Thyroid gland (tissue), 4 donors: Measurements from ENCODE around the gene ATP5MG. TPM values are rescaled to one million over a fixed set of nuclear protein-coding genes. Genes with fewer than 3 reads are reported as not detected.
A peak's percentile ranks its signal among the peaks of the same experiment; 100 is the strongest.

ENCODE experiments used
- DNase-seq, 2 donors: peaks; one replicate each; pipeline ENCODE4 v3.0.0-alpha.2; 2019
- H3K27ac ChIP-seq, 3 donors: fragments of 200-600 bp; sonication (generic); 1 replicate in 2 of 3; 2 replicates in 1 of 3; pipeline ENCODE4 v1.5.1; 2016 to 2019; ENCODE audit warnings: mild to moderate bottlenecking in 1 of 3, moderate library complexity in 1 of 3
- H3K27me3 ChIP-seq: fragments of 200-600 bp; sonication (generic); one replicate; pipeline ENCODE4 v1.5.1; 2019
- H3K36me3 ChIP-seq, 2 donors: fragments of 200-600 bp; sonication (generic); one replicate each; pipeline ENCODE4 v1.5.1; 2016 to 2019
- H3K4me1 ChIP-seq, 2 donors: fragments of 200-600 bp; sonication (generic); one replicate each; pipeline ENCODE4 v1.5.1; 2017 to 2019
- H3K4me3 ChIP-seq, 3 donors: fragments of 200-600 bp; sonication (generic); replicated peaks in 1 of 3; 1 replicate in 2 of 3; 2 replicates in 1 of 3; pipeline ENCODE4 v1.5.1; 2016; ENCODE audit warnings: mild to moderate bottlenecking in 1 of 3
- H3K9me3 ChIP-seq: fragments of 200-600 bp; sonication (generic); one replicate; pipeline ENCODE4 v1.5.1; 2017
- POLR2A ChIP-seq, 2 donors: fragments of 450-650 bp; IDR thresholded peaks; one replicate each; pipeline ENCODE4 v1.6.1; 2017; ENCODE audit warnings: antibody characterized with exemption in 2 of 2, mild to moderate bottlenecking in 2 of 2, moderate library complexity in 1 of 2
- WGBS, 2 donors: methylation state at CpG; one replicate each; pipeline ENCODE4 v1.1.5; 2017; 5-methylcytosine and 5-hydroxymethylcytosine counted together
- intact Hi-C: fragments of 100-400 bp; cut with DNase I; formaldehyde crosslinking; loops from one replicate; pipeline ENCODE4 v1.15.1; 2023
- total RNA-seq, 4 donors: library from RNA; depleted of rRNA; stranded (reverse); fragments of >200 nt; gene quantifications; one replicate each; pipeline ENCODE4 v1.2.3, GENCODE V29; 2016
- TF ChIP-seq, protein P1 (sequence below), 6 experiments: fragments of 200-600 bp in 3 of 6; fragments of 450-650 bp in 3 of 6; sonication (generic) in 3 of 6; IDR thresholded peaks; one replicate each; pipeline ENCODE4 v1.5.1; 2016 to 2019; ENCODE audit warnings: antibody characterized with exemption in 6 of 6, mild to moderate bottlenecking in 2 of 6, inconsistent platforms in 1 of 6, moderate library complexity in 1 of 6

The ATP5MG gene, protein sequence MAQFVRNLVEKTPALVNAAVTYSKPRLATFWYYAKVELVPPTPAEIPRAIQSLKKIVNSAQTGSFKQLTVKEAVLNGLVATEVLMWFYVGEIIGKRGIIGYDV
- total RNA-seq = 100 to 1,000 TPM in 2 of 4 donors, 10 to 100 TPM in 2; 63.9 to 716 (median 170) TPM

DNA sequence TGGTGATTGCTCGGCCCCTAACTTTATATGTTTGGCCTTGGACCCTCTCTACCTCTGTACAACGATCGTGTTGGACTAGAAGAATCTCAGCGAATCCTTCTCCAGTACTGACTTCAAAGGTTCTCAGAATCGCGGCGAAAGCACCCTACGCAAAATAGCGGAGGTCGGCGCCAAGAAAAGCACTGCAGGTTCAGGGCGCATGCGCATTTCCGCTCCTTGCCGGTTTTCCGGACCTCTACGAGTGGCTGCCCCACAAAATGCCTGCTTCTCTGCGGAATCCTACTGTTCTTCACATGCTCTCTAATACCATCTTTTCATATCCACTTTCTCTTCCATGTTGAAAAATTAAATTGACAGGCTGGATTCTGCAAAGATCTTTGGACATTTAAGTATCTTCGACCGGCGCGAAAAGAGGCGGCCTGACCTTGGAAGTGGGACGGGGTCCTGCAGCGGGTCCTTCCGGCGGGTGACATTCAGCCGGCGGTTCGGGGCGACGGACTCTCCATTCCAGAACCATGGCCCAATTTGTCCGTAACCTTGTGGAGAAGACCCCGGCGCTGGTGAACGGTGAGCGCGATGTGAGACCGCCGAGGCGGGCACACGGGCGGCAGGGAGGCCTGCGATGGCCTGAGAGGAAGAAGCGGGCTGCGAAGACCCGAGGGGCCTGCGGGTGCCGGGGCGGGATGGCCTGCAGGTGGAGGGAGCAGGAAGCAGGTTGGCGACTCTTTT, at the start of gene ATP5MG:
ATP5MG (plus strand) TSS at position 456 of the 729 bp plus-strand sequence; CDS start at position 516, 60 bp downstream.
- TF ChIP-seq, protein P1, sequence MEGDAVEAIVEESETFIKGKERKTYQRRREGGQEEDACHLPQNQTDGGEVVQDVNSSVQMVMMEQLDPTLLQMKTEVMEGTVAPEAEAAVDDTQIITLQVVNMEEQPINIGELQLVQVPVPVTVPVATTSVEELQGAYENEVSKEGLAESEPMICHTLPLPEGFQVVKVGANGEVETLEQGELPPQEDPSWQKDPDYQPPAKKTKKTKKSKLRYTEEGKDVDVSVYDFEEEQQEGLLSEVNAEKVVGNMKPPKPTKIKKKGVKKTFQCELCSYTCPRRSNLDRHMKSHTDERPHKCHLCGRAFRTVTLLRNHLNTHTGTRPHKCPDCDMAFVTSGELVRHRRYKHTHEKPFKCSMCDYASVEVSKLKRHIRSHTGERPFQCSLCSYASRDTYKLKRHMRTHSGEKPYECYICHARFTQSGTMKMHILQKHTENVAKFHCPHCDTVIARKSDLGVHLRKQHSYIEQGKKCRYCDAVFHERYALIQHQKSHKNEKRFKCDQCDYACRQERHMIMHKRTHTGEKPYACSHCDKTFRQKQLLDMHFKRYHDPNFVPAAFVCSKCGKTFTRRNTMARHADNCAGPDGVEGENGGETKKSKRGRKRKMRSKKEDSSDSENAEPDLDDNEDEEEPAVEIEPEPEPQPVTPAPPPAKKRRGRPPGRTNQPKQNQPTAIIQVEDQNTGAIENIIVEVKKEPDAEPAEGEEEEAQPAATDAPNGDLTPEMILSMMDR (IDR thresholded peaks at IDR 0.05) = peak in 2 of 6 experiments; percentile 17 to 22
- TF ChIP-seq POLR2A (IDR thresholded peaks at IDR 0.05) = peak in 1 of 2 donors; percentile 69

DNA sequence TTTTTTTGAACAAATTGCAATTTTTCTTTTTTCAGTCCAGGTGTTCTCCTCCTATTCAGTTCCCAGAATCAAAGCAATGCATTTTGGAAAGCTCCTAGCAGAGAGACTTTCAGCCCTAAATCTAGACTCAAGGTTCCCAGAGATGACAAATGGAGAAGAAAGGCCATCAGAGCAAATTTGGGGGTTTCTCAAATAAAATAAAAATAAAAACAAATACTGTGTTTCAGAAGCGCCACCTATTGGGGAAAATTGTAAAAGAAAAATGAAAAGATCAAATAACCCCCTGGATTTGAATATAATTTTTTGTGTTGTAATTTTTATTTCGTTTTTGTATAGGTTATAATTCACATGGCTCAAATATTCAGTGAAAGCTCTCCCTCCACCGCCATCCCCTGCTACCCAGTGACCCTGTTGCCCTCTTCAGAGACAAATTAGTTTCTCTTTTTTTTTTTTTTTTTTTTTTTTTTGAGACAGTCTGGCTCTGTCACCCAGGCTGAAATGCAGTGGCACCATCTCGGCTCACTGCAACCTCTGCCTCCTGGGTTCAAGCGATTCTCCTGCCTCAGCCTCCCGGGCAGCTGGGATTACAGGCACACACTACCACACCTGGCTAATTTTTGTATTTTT, 48.2 kb upstream of the ATP5MG start:
- no peak for DNase-seq
- no peak overlapping the region for H3K4me3 ChIP-seq
- 12 to 15% methylated on average over 6 of the region's 6 CpGs for WGBS, 2 donors
- no peak for TF ChIP-seq POLR2A (IDR thresholded peaks at IDR 0.05)
- TF ChIP-seq, protein P1 (IDR thresholded peaks at IDR 0.05) = peak in 5 of 6 experiments; percentile 13 to 54 (median 47)
- H3K27me3 ChIP-seq = no peaks in the 10 kb centered on the region
- H3K9me3 ChIP-seq = no peaks in the 10 kb centered on the region
- no peaks in the 10 kb centered on the region for H3K36me3 ChIP-seq
- H3K27ac ChIP-seq = no peak overlapping the region
- intact Hi-C loops = no loop called here
- no peaks in the 10 kb centered on the region for H3K4me1 ChIP-seq

More for the DNA sequence above, at the start of gene ATP5MG:
- Histone ChIP-seq H3K27ac (peak within 1 kb of the TSS; percentile 88 to 93 (median 90)), H3K27me3 (no peaks in the 10 kb centered on the region), H3K4me3 (peak within 1 kb of the TSS; percentile 59 to 90 (median 71)), H3K9me3 (no peaks in the 10 kb centered on the region), H3K36me3 (peaks cover 0 to 9% of the 10 kb centered on the region in 2 donors), H3K4me1 (peaks cover 16 to 17% of the 10 kb centered on the region in 2 donors)
- WGBS, 2 donors = 0% methylated on average over 37 to 42 of the region's 51 CpGs
- intact Hi-C loops = loop anchor here (2.0 kb wide), 1 partner anchor 35 kb away; the partner anchor contains the start of gene KMT2A
- DNase-seq = peak; percentile 91 to 94

DNA sequence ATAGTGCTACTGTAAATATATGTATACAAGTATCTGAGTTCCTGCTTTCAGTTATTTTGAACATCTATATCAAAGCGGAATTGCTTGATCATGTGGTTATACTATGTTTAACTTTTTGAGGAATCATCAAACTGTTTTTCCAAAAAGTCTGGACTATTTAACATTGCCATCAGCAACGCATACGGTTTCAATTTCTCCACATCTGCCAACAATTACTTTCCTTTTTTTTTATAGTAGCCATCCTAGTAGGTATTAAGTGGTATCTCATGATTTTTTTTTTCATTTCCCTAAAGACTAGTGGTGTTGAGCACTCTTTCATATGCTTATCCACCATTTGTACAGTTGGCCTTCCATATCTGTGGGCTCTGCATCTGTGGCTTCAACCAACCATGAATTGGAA, 43.3 kb upstream of the ATP5MG start:
- Histone ChIP-seq H3K4me3 (no peak overlapping the region), H3K27me3 (no peaks in the 10 kb centered on the region), H3K4me1 (peaks cover 9 to 13% of the 10 kb centered on the region in 2 donors), H3K36me3 (no peaks in the 10 kb centered on the region), H3K27ac (no peak overlapping the region), H3K9me3 (no peaks in the 10 kb centered on the region)
- TF ChIP-seq, protein P1 (IDR thresholded peaks at IDR 0.05) = no peak
- TF ChIP-seq POLR2A (IDR thresholded peaks at IDR 0.05) = no peak
- WGBS, 2 donors = 63 to 79% methylated on average over 3 of the region's 3 CpGs
- intact Hi-C loops = no loop called here
- no peak for DNase-seq

DNA sequence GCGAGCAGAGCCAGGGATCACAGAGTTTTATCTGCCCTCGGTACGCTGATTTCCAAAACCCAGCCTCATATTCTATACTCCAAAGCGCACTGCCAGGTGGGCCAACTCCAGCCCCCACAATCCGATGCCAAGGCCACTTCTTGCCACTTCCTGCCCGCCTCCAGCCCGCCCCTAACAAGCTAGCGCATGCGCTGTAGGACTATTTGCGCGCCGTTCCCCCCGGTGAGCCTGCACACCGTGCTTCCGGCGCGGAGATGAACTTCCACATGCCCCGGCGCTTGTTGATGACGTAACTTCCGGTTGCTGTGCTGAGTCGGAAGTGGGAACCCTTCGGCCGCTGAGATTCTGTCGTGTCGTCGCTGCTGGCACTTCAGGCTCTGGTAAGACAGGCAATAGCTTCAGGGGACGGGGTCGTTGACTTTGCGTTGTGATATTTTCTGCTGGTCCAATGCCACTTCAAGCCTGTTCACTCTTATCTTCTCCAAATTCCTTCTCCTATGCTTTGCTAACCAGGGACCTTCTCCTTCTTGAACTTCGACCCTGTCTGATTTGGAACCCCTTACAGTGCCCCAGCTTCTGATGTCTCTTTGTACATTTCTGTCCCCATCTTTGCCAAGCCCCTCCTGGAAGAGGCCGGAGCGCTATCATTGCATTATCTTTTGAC, 42.0 kb upstream of the ATP5MG start, which contains the start of gene UBE4A:
UBE4A (plus strand) TSS at position 306 of the 664 bp plus-strand sequence. CDS start 5,481 bp downstream, outside the sequence.
- Histone ChIP-seq H3K36me3 (no peaks in the 10 kb centered on the region), H3K27ac (peak within 1 kb of the TSS in 1 of 3 donors; percentile 51), H3K27me3 (no peaks in the 10 kb centered on the region), H3K9me3 (no peaks in the 10 kb centered on the region), H3K4me3 (peak within 1 kb of the TSS; percentile 61 to 80 (median 68)), H3K4me1 (peaks cover 9 to 13% of the 10 kb centered on the region in 2 donors)
- TF ChIP-seq, protein P1 (IDR thresholded peaks at IDR 0.05) = no peak
- TF ChIP-seq POLR2A (IDR thresholded peaks at IDR 0.05) = peak in 1 of 2 donors; percentile 65
- peak; percentile 94 to 96 for DNase-seq
- intact Hi-C loops = no loop called here
- 5 to 6% methylated on average over 29 to 30 of the region's 33 CpGs for WGBS, 2 donors
